WI38 (cell line): Measurements from ENCODE around the gene TDRD9.

Experiments used
- H3K4me3 ChIP-seq: 2 replicates; pipeline ENCODE4 v1.5.1; 2011; ENCODE audit warnings: low read depth, mild to moderate bottlenecking, control low read depth, low read length
- TF ChIP-seq, protein P1 (sequence below): IDR thresholded peaks from 2 replicates; pipeline ENCODE4 v1.5.1; 2012; ENCODE audit warnings: low read depth, mild to moderate bottlenecking, control low read depth, low read length

Gene TDRD9

GRCh38 chr14:104019806-104020205, 91.5 kb downstream of the TDRD9 start:
- TF ChIP-seq, protein P1, sequence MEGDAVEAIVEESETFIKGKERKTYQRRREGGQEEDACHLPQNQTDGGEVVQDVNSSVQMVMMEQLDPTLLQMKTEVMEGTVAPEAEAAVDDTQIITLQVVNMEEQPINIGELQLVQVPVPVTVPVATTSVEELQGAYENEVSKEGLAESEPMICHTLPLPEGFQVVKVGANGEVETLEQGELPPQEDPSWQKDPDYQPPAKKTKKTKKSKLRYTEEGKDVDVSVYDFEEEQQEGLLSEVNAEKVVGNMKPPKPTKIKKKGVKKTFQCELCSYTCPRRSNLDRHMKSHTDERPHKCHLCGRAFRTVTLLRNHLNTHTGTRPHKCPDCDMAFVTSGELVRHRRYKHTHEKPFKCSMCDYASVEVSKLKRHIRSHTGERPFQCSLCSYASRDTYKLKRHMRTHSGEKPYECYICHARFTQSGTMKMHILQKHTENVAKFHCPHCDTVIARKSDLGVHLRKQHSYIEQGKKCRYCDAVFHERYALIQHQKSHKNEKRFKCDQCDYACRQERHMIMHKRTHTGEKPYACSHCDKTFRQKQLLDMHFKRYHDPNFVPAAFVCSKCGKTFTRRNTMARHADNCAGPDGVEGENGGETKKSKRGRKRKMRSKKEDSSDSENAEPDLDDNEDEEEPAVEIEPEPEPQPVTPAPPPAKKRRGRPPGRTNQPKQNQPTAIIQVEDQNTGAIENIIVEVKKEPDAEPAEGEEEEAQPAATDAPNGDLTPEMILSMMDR: no peak
- no peak overlapping the region for H3K4me3 ChIP-seq

DNA sequence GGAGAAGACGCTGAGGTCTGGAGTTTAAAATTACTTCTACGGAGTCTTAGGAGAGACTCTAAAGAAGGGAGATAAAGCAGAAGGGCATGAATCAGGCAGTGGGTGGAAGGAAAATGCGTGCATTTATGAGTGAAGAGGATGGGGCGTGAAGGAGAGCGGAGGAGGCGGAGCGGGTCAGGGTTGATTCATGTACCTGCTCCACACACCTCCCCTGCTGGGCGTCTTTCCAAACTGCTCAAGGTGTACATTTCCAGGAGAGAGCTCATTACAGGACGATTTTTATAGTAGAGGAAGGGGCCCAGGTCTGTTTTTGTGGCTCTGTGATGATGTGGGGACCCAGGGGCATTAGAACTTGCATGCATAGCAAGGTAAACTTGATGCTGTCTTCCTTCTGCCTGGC, 92.2 kb downstream of the TDRD9 start:
- H3K4me3 ChIP-seq: no peak overlapping the region
- TF ChIP-seq, protein P1: no peak

DNA sequence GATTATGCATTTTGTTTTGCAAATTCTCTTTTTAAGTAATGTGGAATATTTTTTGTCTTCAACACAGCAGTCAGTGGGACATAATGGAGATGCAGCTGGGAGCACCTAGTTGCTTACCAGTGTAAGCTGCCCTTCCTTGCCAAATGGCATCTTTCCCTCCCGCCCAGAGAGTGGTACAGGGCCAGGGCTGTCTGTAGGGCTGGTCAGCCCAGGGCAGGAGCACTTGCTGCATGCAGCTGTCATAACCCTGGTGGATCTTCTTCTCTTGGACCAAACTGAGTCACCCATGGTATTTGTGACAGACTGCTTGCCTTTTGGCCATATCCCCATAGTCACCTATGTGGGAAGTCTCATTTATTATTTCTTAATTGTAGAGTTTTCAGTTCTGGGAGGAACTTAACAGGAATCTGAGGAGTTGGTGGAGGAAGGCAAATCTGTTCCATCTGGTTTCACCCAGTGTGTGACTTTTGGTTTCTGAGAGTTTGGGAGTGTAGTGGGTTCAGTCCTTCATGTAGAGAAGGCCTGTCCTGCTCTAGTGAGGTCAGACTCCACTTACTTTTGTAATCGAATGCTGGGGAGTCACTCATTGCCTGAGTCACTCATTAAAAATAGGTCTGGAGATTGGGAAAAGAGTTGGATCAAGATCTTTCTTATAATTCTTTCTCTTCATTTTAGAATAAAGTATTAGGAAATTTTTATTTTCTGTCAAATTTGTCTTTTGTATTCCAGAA, 95.2 kb downstream of the TDRD9 start:
- TF ChIP-seq, protein P1: no peak
- no peak overlapping the region for H3K4me3 ChIP-seq

DNA sequence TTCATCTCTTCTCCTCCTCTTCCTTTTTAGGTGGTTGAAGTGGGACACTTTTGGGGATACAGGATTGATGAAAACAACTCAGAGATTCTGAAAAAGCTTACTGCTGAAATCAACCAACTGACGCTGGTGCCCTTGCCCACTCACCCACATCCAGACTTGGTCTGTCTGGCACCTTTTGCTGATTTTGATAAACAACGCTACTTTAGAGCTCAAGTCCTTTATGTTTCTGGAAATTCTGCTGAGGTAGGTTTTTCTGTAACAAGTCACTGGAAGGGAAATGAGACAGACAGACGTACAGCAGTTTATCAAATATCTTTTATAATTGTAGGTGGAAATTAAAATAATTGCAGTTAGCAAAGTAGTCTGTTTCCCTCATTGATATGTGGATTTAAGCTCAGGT, 97.3 kb downstream of the TDRD9 start:
- no peak overlapping the region for H3K4me3 ChIP-seq
- TF ChIP-seq, protein P1: no peak

DNA sequence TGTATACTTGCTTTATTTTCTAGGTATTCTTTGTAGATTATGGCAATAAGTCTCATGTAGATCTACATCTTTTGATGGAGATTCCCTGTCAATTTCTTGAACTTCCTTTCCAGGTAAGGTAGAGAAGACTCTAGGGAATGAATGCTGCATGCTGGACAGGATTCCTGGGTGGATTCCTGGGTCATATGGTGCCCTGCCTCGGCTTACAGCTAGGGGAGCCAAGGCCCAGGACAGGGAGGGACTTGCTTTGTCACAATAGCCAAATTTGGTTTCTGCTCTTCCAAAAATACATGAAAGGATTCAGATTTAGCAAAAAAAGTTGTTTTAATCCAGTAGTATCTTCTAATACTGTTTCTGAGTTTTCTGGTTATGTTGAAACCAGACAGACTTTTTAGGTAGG, 97.8 kb downstream of the TDRD9 start:
- TF ChIP-seq, protein P1: no peak
- H3K4me3 ChIP-seq: no peak overlapping the region

DNA sequence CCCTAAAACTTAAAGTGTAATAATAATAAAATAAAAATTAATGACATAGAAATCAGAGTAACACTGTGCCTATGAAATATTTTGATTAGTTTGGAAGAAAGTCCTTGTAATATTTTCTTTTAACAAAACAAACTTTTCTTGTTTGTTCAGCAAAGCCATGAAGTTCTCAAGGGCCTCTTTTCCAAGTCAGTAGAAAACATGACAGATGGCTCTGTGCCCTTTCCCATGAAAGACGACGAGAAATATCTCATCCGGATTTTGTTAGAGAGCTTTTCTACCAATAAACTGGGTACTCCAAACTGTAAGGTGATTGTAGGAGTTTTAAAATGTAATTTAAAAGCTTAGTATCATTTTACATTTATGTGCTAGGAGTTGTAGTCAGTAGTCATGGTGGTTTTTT, 102.7 kb downstream of the TDRD9 start:
- H3K4me3 ChIP-seq: no peak overlapping the region
- TF ChIP-seq, protein P1: no peak

DNA sequence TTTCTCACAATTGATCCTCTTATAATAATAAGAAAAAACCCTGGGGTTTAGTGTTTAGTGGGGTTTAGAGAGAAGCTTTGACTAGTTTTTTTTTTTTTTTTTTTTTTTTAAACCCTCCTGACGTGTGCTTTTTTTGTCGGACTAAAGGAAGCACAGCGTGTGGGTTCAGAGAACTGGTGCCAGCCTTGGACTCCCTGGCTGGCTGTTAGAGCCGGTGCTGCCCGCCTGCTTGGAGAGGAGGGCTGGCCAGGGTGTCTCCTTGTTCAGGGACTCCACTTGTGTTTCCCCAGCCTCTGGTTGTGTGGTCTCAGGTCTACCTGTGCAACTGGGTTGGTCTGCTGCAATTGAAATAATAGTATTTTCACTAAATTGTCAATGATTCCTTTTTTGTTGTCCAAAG, 103.1 kb downstream of the TDRD9 start:
- TF ChIP-seq, protein P1: no peak
- H3K4me3 ChIP-seq: no peak overlapping the region
